ENCODE data around the gene WDR82.
A peak's percentile ranks its signal among the peaks of the same experiment; 100 is the strongest.

The WDR82 gene

DNA sequence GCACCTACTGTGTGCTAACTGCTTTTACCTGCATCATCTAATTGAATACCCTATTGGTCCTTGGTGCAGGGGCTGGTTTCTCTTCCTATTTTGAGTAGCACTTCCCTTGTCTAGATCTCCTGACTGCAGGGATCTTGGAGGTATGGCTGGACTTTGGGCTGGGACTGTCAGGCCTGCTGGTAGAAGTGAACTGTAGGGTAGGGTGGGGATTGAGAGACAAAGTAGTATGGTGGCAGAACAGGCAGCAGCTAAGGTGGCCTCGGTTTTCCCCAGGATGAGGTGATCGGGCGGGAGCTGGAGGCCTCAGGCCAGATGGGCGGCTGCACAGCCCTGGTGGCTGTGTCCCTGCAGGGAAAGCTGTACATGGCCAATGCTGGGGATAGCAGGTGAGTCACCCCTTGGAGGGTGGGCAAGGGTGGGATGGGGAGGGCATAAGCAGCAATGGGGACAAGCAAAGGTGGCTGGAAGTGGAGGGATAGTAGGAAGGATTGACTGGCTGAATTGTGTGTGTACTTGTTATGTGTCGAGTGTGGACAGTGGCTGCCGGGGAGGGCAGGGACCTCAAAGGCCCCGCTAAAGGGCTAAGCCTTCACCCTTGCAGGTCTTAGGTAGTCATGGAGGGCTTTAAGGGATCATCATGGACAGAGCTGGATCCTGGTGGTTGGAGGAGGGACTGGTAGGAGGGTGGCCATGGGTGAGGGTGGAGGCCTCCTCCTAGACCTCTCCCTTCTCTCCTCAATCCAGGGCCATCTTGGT lies 30.9 kb downstream of the WDR82 start:
- 0 out of 2 replicates have a peak, but pooled peaks cover 9% of the 10 kb centered on the region for H4K20me1 ChIP-seq (ENCODE audit: insufficient read depth, low read length)
- H3K4me1 ChIP-seq (ENCODE audit: low read length), result peaks cover 44% of the 10 kb centered on the region
- H2AFZ ChIP-seq (ENCODE audit: low read depth, low read length), result no peak overlapping the region
- H3K9ac ChIP-seq (ENCODE audit: low read length), result no peak overlapping the region
- no peaks in the 10 kb centered on the region for H3K27me3 ChIP-seq (ENCODE audit: low read depth, low read length)
- 0 out of 2 replicates have a peak, but pooled peaks cover 4% of the 10 kb centered on the region for H3K9me3 ChIP-seq (ENCODE audit: insufficient read depth, low read length)
- peak overlapping the region; percentile 1; the same call in 1 of the 2 replicates for H3K4me2 ChIP-seq (ENCODE audit: low read length)
- H3K36me3 ChIP-seq (replicated peaks; ENCODE audit: low read depth, low read length), result peaks cover 18% of the 10 kb centered on the region
- no peak overlapping the region for H3K4me3 ChIP-seq (ENCODE audit: low read length)
- peaks cover 3% of the 10 kb centered on the region; the same call in 1 of the 2 replicates for H3K79me2 ChIP-seq (ENCODE audit: low read length)
- TF ChIP-seq EZH2phosphoT487 (IDR thresholded peaks at IDR 0.05; ENCODE audit: low read depth), result no peak
- TF ChIP-seq, protein P1, sequence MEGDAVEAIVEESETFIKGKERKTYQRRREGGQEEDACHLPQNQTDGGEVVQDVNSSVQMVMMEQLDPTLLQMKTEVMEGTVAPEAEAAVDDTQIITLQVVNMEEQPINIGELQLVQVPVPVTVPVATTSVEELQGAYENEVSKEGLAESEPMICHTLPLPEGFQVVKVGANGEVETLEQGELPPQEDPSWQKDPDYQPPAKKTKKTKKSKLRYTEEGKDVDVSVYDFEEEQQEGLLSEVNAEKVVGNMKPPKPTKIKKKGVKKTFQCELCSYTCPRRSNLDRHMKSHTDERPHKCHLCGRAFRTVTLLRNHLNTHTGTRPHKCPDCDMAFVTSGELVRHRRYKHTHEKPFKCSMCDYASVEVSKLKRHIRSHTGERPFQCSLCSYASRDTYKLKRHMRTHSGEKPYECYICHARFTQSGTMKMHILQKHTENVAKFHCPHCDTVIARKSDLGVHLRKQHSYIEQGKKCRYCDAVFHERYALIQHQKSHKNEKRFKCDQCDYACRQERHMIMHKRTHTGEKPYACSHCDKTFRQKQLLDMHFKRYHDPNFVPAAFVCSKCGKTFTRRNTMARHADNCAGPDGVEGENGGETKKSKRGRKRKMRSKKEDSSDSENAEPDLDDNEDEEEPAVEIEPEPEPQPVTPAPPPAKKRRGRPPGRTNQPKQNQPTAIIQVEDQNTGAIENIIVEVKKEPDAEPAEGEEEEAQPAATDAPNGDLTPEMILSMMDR (IDR thresholded peaks at IDR 0.05; ENCODE audit: low read depth, low read length), result no peak
- no peak overlapping the region for H3K27ac ChIP-seq (ENCODE audit: low read length)

DNA sequence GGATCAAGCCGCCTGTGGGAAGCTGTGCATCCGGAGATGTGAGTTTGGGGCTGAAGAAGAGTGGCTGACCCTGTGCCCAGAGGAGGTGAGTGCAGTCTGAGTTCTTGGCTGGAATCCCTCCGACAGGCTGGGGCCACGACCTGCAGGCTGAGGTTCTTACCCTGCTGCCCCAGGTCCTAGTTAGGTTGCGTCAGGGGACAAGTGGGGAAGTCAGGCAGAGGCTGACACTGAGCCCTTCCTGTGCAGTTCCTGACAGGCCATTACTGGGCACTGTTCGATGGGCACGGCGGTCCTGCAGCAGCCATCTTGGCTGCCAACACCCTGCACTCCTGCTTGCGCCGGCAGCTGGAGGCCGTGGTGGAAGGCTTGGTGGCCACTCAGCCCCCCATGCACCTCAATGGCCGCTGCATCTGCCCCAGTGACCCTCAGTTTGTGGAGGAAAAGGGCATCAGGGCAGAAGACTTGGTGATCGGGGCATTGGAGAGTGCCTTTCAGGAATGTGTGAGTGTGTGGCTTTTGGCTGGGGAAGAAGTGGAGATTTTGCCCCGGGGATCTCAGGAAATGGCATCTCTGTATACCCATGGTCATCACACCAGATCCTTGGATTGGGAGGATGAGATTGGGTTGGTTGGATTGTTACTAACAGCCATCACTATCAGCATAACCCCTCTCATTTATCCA lies 31.6 kb downstream of the WDR82 start:
- no peak for TF ChIP-seq EZH2phosphoT487 (IDR thresholded peaks at IDR 0.05; ENCODE audit: low read depth)
- TF ChIP-seq, protein P1 (IDR thresholded peaks at IDR 0.05; ENCODE audit: low read depth, low read length), result no peak
- Histone ChIP-seq H3K27ac (ENCODE audit: low read length) (no peak overlapping the region), H3K79me2 (ENCODE audit: low read length) (no peaks in the 10 kb centered on the region), H2AFZ (ENCODE audit: low read depth, low read length) (no peak overlapping the region), H3K9ac (ENCODE audit: low read length) (no peak overlapping the region), H3K4me1 (ENCODE audit: low read length) (peaks cover 44% of the 10 kb centered on the region), H3K9me3 (ENCODE audit: insufficient read depth, low read length) (0 out of 2 replicates have a peak, but pooled peaks cover 4% of the 10 kb centered on the region), H4K20me1 (ENCODE audit: insufficient read depth, low read length) (0 out of 2 replicates have a peak, but pooled peaks cover 9% of the 10 kb centered on the region), H3K4me2 (ENCODE audit: low read length) (peak overlapping the region; percentile 85), H3K36me3 (replicated peaks; ENCODE audit: low read depth, low read length) (peaks cover 16% of the 10 kb centered on the region), H3K27me3 (ENCODE audit: low read depth, low read length) (no peaks in the 10 kb centered on the region), H3K4me3 (ENCODE audit: low read length) (peak overlapping the region; percentile 79; the same call in 1 of the 2 replicates)

DNA sequence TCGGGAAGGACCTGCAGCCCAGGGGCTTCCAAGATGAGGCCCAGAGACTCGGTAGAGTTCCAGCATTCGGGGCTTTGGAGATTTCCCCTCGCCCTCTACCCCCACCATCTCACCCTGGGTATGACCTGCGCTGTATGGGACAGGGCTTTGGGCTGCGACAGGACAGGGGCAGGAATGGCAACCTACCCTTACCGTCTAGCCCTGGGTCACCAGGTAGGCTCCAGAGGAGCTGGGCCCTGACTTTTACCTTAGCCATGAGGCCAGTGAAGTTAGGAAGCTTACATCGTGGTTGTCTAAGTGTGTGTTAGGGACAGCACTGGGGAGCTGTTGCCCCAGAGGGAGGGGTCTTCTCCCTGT lies 32.2 kb downstream of the WDR82 start:
- Histone ChIP-seq H3K9ac (ENCODE audit: low read length) (peak overlapping the region; percentile 68), H3K4me3 (ENCODE audit: low read length) (peak overlapping the region; percentile 79), H3K79me2 (ENCODE audit: low read length) (no peaks in the 10 kb centered on the region), H3K27me3 (ENCODE audit: low read depth, low read length) (no peaks in the 10 kb centered on the region), H3K9me3 (ENCODE audit: insufficient read depth, low read length) (0 out of 2 replicates have a peak, but pooled peaks cover 4% of the 10 kb centered on the region), H3K36me3 (replicated peaks; ENCODE audit: low read depth, low read length) (peaks cover 12% of the 10 kb centered on the region), H3K27ac (ENCODE audit: low read length) (no peak overlapping the region), H3K4me2 (ENCODE audit: low read length) (peak overlapping the region; percentile 85), H3K4me1 (ENCODE audit: low read length) (peaks cover 47% of the 10 kb centered on the region), H2AFZ (ENCODE audit: low read depth, low read length) (no peak overlapping the region), H4K20me1 (ENCODE audit: insufficient read depth, low read length) (0 out of 2 replicates have a peak, but pooled peaks cover 9% of the 10 kb centered on the region)
- TF ChIP-seq EZH2phosphoT487 (IDR thresholded peaks at IDR 0.05; ENCODE audit: low read depth), result no peak
- TF ChIP-seq, protein P1 (IDR thresholded peaks at IDR 0.05; ENCODE audit: low read depth, low read length), result no peak
